HCT116 (cell line): ENCODE data around the gene HSD17B7. TPM values are rescaled to one million over a fixed set of nuclear protein-coding genes. Genes with fewer than 3 reads are reported as not detected.

Source experiments
- ATAC-seq: fragments of 200-7000 bp; cut with Tn5 transposase; 2 replicates; pipeline ENCODE4 v1.9.1; 2020; ENCODE audit warnings: mild to moderate bottlenecking, moderate library complexity
- BruUV-seq: library from RNA; stranded (reverse); fragments of 400-500 nt; replicated peaks from 2 replicates; lab custom pipeline; 2021; lab: Mats Ljungman, UMichigan
- CTCF ChIA-PET: fragments of 300-600 bp; sonication (Branson Sonifier 250); formaldehyde crosslinking; loops from one replicate; lab custom pipeline; 2021; ENCODE audit warnings: antibody characterized with exemption; lab: Charles Lee
- POLR2A ChIA-PET: fragments of 300-600, 350-600 bp; sonication (Branson Sonifier 250); formaldehyde crosslinking; loops from one replicate; lab custom pipeline; 2021; ENCODE audit warnings: antibody characterized with exemption; lab: Charles Lee
- RAD21 ChIA-PET, 2 experiments: fragments of 300-600 bp; sonication (Branson Sonifier 250); formaldehyde crosslinking; loops; one replicate each; lab custom pipeline; 2023; ENCODE audit warnings: low total read pairs in 2 of 2; ENCODE audit not compliant: uncharacterized antibody in 2 of 2, unreplicated experiment in 2 of 2, low non-redundant PET in 1 of 2; lab: Charles Lee
- DNase-seq: peaks from one replicate; pipeline ENCODE4 v3.0.0-alpha.2; 2010; ENCODE audit warnings: low read depth, low spot score
- H2AFZ ChIP-seq: fragments of 200-600 bp; shearing (Covaris generic), sonication (generic); 2 replicates; pipeline ENCODE4 v1.6.1; 2017; ENCODE audit warnings: low read depth, mixed run types, mixed read lengths, antibody characterized with exemption, low read length; ENCODE audit not compliant: poor library complexity, severe bottlenecking
- H3K27ac ChIP-seq: 2 replicates; pipeline ENCODE4 v1.5.1; 2012; ENCODE audit warnings: low read depth, low read length
- H3K27me3 ChIP-seq: fragments of 200-600 bp; sonication (generic); 2 replicates; pipeline ENCODE4 v1.6.1; 2016; ENCODE audit warnings: mixed run types, low read length, mixed read lengths; ENCODE audit not compliant: insufficient read depth
- H3K36me3 ChIP-seq, 2 experiments: fragments of 200-500 bp in 1 of 2; fragments of 200-600 bp in 1 of 2; sonication (Bioruptor generic) in 1 of 2; sonication (generic) in 1 of 2; 2 replicates each; pipeline versions ENCODE4 v1.5.1 to v1.6.1; 2014 to 2016; ENCODE audit warnings: low read length in 2 of 2, inconsistent platforms in 1 of 2, mixed read lengths in 1 of 2, mixed run types in 1 of 2; ENCODE audit not compliant: insufficient read depth in 2 of 2, control insufficient read depth in 1 of 2
- H3K4me1 ChIP-seq, 2 experiments: fragments of 200-600 bp in 1 of 2; sonication (generic) in 1 of 2; 2 replicates each; pipeline versions ENCODE4 v1.5.1 to v1.6.1; 2012 to 2017; ENCODE audit warnings: low read length in 2 of 2, inconsistent platforms in 1 of 2, mild to moderate bottlenecking in 1 of 2, mixed read lengths in 1 of 2, mixed run types in 1 of 2, moderate library complexity in 1 of 2; ENCODE audit not compliant: insufficient read depth in 2 of 2, control insufficient read depth in 1 of 2
- H3K4me2 ChIP-seq: fragments of 200-600 bp; sonication (generic); 2 replicates; pipeline ENCODE4 v1.6.1; 2017; ENCODE audit warnings: mixed run types, low read length, mixed read lengths
- H3K4me3 ChIP-seq, 2 experiments: fragments of 200-600 bp in 1 of 2; sonication (generic) in 1 of 2; replicated peaks in 1 of 2; 2 replicates each; pipeline ENCODE4 v1.5.1; 2011 to 2016; ENCODE audit warnings: low read length in 2 of 2, control low read depth in 1 of 2, low read depth in 1 of 2, mild to moderate bottlenecking in 1 of 2, mixed read lengths in 1 of 2, mixed run types in 1 of 2
- H3K79me2 ChIP-seq: fragments of 200-600 bp; sonication (generic); 2 replicates; pipeline ENCODE4 v1.6.1; 2017; ENCODE audit warnings: mild to moderate bottlenecking, mixed run types, low read length, moderate library complexity, mixed read lengths; ENCODE audit not compliant: insufficient read depth
- H3K9ac ChIP-seq: fragments of 200-600 bp; sonication (generic); 2 replicates; pipeline ENCODE4 v1.6.1; 2016; ENCODE audit warnings: low read length, mixed read lengths
- H3K9me2 ChIP-seq: fragments of 200-600 bp; sonication (generic), shearing (Covaris generic); 2 replicates; pipeline ENCODE4 v1.6.1; 2017; ENCODE audit warnings: mixed run types, mild to moderate bottlenecking, moderate library complexity; ENCODE audit not compliant: insufficient read depth
- H3K9me3 ChIP-seq, 2 experiments: fragments of 200-500 bp in 1 of 2; fragments of 200-600 bp in 1 of 2; sonication (Bioruptor generic) in 1 of 2; sonication (generic) in 1 of 2; 2 replicates each; pipeline ENCODE4 v1.6.1; 2014 to 2017; ENCODE audit warnings: low read length in 2 of 2, mixed read lengths in 2 of 2, inconsistent platforms in 1 of 2, low read depth in 1 of 2, mild to moderate bottlenecking in 1 of 2, mixed run types in 1 of 2, moderate library complexity in 1 of 2; ENCODE audit not compliant: control insufficient read depth in 1 of 2, insufficient read depth in 1 of 2
- H4K20me1 ChIP-seq: fragments of 200-600 bp; sonication (generic), shearing (Covaris generic); 2 replicates; pipeline ENCODE4 v1.6.1; 2017; ENCODE audit warnings: mixed run types, mild to moderate bottlenecking, moderate library complexity; ENCODE audit not compliant: insufficient read depth
- SIN3A ChIP-seq: IDR thresholded peaks from 2 replicates; pipeline ENCODE4 v1.6.1; 2012; ENCODE audit warnings: low read depth
- SP1 ChIP-seq: IDR thresholded peaks from 2 replicates; pipeline ENCODE4 v1.6.1; 2012; ENCODE audit warnings: low read depth
- intact Hi-C: fragments of 100-400 bp; cut with micrococcal nuclease; formaldehyde crosslinking; loops from 2 replicates; pipeline ENCODE4 v1.10.0; 2022
- total RNA-seq: library from RNA; stranded (reverse); gene quantifications from one replicate; pipeline ENCODE4 v1.2.1, GENCODE V29; 2021; ENCODE audit not compliant: unreplicated experiment
- TF ChIP-seq, protein P1 (sequence below), 3 experiments: fragments of 200-600 bp in 1 of 3; sonication (generic) in 1 of 3; IDR thresholded peaks in 2 of 3; conservative IDR thresholded peaks in 1 of 3; 2 replicates each; pipeline ENCODE4 v1.5.1; 2012 to 2017; ENCODE audit warnings: low read depth in 2 of 3, low read length in 2 of 3, antibody characterized with exemption in 1 of 3, borderline replicate concordance in 1 of 3, control low read depth in 1 of 3, mild to moderate bottlenecking in 1 of 3, mixed read lengths in 1 of 3, mixed run types in 1 of 3, moderate library complexity in 1 of 3; ENCODE audit not compliant: insufficient read depth in 1 of 3
- TF ChIP-seq, protein P2 (sequence below): IDR thresholded peaks from 2 replicates; pipeline ENCODE4 v1.6.1; 2012; ENCODE audit warnings: low read depth

HSD17B7 gene
- total RNA-seq, 1 experiment from 2014 or later, result 22.6 TPM

GRCh38 chr1:162846256-162847212 lies 56.0 kb downstream of the HSD17B7 start:
- Histone ChIP-seq H3K9ac (no peak overlapping the region), H3K4me2 (no peak overlapping the region), H3K4me1 (no peaks in the 10 kb centered on the region), H3K27ac (no peak overlapping the region), H3K36me3 (no peaks in the 10 kb centered on the region), H4K20me1 (no peaks in the 10 kb centered on the region)
- POLR2A ChIA-PET, result no interaction called here
- DNase-seq (no peak), ATAC-seq (no peak)
- TF ChIP-seq, protein P1, sequence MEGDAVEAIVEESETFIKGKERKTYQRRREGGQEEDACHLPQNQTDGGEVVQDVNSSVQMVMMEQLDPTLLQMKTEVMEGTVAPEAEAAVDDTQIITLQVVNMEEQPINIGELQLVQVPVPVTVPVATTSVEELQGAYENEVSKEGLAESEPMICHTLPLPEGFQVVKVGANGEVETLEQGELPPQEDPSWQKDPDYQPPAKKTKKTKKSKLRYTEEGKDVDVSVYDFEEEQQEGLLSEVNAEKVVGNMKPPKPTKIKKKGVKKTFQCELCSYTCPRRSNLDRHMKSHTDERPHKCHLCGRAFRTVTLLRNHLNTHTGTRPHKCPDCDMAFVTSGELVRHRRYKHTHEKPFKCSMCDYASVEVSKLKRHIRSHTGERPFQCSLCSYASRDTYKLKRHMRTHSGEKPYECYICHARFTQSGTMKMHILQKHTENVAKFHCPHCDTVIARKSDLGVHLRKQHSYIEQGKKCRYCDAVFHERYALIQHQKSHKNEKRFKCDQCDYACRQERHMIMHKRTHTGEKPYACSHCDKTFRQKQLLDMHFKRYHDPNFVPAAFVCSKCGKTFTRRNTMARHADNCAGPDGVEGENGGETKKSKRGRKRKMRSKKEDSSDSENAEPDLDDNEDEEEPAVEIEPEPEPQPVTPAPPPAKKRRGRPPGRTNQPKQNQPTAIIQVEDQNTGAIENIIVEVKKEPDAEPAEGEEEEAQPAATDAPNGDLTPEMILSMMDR (IDR thresholded peaks at IDR 0.05 in 2 of 3, conservative IDR thresholded peaks at IDR 0.05 in 1 of 3; ENCODE audit: borderline replicate concordance in 1 of 3, insufficient read depth in 1 of 3, low read depth in 2 of 3, low read length in 2 of 3), result no peak
- TF ChIP-seq SIN3A (no peak), SP1 (no peak)
- TF ChIP-seq, protein P2, sequence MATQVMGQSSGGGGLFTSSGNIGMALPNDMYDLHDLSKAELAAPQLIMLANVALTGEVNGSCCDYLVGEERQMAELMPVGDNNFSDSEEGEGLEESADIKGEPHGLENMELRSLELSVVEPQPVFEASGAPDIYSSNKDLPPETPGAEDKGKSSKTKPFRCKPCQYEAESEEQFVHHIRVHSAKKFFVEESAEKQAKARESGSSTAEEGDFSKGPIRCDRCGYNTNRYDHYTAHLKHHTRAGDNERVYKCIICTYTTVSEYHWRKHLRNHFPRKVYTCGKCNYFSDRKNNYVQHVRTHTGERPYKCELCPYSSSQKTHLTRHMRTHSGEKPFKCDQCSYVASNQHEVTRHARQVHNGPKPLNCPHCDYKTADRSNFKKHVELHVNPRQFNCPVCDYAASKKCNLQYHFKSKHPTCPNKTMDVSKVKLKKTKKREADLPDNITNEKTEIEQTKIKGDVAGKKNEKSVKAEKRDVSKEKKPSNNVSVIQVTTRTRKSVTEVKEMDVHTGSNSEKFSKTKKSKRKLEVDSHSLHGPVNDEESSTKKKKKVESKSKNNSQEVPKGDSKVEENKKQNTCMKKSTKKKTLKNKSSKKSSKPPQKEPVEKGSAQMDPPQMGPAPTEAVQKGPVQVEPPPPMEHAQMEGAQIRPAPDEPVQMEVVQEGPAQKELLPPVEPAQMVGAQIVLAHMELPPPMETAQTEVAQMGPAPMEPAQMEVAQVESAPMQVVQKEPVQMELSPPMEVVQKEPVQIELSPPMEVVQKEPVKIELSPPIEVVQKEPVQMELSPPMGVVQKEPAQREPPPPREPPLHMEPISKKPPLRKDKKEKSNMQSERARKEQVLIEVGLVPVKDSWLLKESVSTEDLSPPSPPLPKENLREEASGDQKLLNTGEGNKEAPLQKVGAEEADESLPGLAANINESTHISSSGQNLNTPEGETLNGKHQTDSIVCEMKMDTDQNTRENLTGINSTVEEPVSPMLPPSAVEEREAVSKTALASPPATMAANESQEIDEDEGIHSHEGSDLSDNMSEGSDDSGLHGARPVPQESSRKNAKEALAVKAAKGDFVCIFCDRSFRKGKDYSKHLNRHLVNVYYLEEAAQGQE, result no peak
- TF ChIP-seq, all 23 proteins: peak for 0
- no peaks in the 10 kb centered on the region for H3K79me2 ChIP-seq
- no peaks in the 10 kb centered on the region for H3K9me2 ChIP-seq
- CTCF ChIA-PET, result interaction anchor here (3.8 kb wide), 1 partner anchor 469 kb away, joined by 32 read pairs; no protein-coding TSS in a partner anchor
- RAD21 ChIA-PET, result no interaction called here
- H3K9me3 ChIP-seq, result no peaks in the 10 kb centered on the region
- no peaks in the 10 kb centered on the region for H3K27me3 ChIP-seq
- intact Hi-C loops, result no loop called here
- BruUV-seq, result no TSS peak
- H2AFZ ChIP-seq, result no peak overlapping the region
- H3K4me3 ChIP-seq, result no peak overlapping the region
